Stimulated activated CD4-positive, alpha-beta T cell treated with anti-CD3 and anti-CD28 coated beads, TNF-alpha, amount 100 ng/mL, for 24 hours (primary cell): Measurements from ENCODE around the gene TEKTIP1.
"Not testable (repeated sequence)": the region's sequence is repeated elsewhere in the genome, so short reads cannot be mapped to it uniquely, and the experiment has no call there.

Experiments
- DNase-seq, 3 experiments: peaks; one replicate each; pipeline ENCODE4 v3.0.0-alpha.2; 2020; ENCODE audit warnings: low read depth in 3 of 3

The TEKTIP1 gene

DNA sequence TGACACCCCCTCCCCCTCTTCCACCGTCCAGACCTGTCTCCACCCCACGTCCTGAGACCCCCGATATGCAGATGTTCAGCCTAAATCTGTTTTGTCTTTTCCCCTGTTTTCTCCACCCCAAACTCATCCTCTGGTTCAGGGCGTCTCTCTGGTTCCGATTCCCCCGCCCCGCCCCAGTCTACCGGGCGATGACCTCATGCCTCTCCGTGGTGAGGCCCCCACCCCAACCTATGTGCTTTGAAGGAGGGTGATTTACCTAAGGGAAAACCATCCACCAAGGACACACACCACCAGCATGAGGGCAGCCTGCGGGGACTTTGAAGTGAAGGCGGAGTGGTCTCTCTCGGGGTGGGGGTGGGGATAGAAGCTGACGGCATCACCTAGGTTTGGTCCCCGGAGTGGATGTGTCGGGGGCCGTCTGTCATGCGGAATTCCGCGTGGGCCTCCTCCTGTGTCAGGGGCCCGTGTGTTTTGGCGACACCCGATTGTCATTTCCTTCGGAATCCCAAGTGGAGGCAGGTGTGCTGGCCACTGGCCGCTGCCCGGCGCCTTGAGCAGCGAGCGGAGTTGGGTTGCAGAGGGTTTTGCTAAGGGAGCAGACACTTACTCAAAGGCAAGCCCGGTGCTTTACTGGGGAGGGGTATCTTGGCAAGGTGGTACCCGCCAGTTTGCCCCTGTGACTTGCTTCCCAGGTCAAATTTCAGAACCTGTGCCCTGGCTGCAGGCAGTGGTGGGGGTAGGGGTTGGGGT, 31.4 kb upstream of the TEKTIP1 start:
- peak in 1 of 3 experiments; percentile 45 for DNase-seq

DNA sequence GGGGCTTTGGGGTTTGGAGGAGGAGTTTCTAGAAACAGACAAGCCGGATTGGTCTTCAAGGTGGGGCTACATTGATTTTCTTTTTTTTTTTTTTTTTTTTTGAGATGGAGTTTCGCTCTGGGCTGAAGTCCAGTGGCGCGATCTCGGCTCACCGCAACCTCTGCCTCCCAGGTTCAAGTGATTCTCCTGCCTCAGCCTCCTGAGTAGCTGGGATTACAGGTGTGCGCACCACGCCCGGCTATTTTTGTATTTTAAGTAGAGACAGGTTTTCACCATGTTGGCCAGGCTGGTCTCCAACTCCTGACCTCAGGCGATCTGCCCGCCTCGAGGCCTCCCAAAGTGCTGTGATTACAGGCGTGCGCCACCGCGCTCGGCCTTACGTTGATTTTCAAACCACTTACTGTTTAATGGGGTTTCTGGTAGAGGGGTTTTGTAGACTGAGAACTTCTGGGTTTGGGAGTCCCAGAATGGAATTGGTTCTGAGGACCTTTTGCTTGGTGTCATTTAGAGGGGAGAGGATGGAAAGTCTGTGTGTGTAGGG, 30.8 kb upstream of the TEKTIP1 start:
- DNase-seq: not testable (repeated sequence)

DNA sequence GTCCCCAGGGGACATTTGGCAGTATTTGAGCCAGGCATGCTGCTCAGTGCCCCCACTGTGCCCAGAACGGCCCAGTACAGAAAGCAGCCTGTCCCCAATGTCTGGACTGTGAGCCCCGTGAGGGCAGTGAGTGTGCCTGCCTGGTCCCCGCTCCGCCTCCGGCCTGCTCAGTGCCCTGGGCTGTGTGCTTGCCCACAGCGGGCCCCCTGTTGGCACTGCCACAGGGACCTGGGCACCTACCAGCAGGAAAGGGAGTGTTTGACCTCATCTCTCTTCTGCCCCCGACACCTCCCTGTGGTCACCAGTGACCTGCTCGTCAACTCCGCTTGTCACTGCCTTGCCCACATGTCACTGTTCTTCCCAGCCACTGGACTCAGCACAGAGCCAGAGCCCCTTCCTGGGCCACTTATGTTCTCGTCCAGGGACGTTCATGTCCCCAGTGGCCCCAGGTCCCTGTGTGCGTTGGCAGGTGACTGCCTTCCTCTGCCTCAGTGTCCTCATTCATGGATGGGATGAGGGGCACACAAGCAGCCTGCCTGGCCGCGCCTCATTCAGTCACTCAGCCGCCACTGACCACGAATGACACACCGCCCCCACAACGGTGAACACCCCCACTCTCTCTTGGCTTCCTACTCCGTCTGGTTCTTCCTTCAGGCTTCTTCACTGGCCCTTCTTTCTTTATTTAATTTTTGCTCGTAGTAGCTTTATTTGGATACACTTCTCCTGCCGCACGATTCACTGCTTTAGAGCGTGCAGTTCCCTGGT, 30.0 kb upstream of the TEKTIP1 start:
- no peak for DNase-seq

DNA sequence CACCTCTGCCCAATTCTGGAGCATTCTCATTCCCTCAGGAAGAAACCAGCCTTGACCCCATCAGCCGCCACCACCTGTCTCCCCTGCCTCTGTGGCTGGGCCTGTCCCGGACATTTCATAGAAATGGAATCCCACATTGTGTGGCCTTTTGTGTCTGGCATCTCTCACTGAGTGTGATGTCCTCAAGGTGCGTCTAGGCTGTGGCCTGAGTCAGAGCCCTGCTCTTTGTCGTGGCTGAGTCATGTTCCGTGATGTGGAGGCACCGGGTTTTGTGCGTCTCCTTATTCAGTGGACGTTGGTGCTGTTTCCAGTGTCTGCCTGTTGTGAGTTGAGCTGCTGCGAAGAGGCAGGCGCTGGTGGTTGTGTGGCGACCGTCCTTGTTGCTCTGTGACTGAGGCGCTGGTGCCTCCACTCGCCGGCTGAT, 29.4 kb upstream of the TEKTIP1 start:
- peak in 1 of 3 experiments; percentile 46 for DNase-seq

DNA sequence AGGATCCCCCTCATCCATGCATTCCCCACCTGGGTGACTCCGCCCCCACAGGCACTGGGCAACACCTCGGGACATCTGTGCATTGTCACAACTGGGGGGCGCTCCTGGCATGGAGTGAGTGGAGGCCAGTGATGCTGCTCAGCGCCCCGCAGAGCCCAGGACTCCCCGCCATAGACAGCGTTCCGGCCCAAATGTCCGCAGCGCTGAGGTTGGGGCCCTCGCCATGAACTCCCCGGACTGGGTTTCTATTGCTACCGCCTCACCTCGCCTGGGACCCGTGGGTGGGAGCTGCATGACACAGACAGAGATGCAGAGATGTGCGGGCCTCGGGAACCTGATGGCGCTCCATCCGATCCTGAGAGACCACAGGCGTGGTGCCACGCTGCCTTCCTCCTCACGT, 28.2 kb upstream of the TEKTIP1 start:
- DNase-seq: no peak

DNA sequence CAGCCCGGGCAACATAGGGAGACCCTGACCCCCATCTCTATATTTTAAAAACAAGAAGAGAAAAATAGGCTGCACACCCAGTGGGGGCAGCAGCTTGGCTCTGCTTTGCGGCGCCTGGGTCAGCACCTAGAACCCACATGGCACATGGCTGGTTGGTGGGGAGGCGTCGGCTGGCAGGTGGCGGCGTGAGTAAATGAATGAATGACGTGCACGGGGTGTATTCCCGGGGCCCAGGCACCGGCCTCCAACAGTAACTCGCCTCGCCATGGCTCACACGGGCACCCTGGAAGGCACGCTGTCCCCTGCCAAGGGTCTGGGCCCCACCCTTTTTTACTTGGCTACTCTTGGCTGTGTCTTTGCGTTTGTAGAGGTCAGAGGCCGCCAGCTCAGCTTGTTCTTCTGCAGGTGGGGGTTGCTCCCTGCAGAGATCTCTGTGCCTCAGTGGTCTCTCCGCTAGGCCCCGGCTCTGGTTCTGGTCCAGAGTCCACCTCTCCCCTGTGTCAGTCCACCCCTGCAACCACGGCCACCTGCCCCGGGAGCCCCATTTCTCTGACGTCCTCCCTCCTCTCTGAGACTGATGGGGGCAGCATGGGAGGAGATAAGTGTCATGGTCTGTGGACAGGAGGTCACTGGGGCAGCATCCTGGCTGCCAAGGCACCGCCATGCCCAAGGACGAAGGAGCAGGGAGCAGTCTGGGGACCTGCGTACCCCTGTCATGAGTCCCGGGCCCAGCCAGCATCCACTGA, 27.3 kb upstream of the TEKTIP1 start:
- DNase-seq: no peak

DNA sequence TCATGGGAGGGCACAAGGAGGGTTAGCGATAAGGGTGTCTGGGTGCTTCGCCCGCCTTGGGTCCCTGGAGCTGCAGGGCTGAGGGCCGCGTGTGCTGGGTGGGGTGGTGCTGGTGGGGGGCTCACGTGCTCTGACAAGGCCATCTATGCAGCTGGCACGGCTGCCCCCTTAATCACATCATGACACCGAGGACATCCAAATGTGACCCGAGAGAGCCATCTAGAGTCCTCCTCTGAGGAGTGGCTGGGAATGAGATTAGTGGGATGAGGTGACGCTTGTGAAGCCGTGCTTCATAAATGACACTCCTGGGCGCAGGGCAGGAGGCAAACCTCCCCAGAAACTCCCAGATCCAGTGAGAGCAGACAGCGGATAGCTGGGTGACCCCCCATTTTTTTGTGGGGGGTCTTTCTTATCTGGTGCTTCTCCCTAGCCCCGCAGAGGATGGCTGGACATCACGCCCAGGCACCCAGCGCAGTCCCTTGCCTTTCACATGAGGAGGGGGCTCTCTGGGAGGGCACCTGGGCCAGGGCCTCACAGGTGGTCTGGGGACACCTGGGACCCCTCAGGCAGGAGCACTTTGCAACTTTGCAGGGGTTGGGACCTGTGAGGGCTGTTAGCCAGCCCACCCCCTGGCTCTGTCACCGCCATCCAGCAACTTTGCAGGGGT, 26.3 kb upstream of the TEKTIP1 start:
- no peak for DNase-seq

DNA sequence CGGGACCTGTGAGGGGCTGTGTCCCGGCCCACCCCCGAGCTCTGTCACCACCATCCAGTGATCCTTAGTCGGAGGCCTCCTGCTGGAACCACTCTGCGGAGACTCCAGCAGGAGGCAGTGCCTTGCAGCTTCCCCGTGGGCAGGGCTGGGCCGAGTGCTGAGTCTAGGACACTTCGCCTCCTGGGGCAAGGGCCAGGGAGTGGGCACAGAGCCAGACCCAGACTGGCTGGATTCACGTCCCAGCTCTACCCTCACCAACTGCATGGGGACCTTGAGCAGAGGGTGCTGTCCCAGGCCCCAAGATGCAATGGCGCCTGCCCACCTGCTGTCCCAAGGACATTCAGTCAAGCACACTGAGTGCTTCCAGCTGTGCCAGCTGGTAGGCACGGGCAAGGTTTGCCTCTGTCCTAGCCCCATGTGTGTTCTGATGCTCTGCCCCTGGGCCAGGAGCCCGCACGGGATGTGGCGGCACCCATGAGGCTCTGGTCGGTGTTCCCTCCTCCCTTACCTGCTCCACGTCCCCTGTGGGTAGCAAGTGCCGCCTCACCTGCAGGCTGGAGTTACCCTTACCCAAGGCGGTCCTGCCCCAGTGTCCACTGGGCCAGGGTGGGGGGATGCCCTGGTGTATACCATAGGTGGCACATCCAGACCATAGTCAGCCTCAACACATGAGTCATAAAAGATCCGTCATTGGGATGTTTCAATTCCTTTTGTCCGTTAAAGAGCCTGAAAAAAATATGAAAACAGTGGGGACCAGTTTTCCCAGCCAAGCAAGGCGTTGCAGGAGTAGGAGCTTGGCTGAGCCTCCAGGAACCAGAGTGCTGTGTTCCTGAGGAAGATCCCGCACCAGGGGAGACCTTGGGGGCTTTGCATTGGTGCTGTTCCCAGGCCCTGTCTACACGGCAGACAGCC, 25.5 kb upstream of the TEKTIP1 start:
- no peak for DNase-seq

DNA sequence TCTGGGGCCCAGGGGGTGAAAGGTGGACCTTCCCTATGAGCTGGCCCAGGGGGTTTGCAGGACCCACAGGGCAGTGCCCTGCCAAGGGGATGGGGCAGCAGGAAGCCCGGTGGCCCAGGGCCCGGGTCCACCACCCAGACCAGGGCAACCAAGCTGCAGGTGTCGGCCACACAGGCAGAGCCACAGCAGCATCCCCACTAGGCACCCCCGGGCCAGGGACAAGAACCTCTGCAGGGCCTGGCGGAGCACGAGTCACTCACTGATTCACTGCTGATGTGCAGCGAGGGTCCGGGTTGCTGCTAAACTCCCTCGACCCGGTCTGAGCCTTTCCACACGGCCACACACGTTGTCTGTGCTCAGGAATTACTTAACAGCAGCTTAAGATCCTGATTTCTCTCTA, 24.0 kb upstream of the TEKTIP1 start:
- no peak for DNase-seq

DNA sequence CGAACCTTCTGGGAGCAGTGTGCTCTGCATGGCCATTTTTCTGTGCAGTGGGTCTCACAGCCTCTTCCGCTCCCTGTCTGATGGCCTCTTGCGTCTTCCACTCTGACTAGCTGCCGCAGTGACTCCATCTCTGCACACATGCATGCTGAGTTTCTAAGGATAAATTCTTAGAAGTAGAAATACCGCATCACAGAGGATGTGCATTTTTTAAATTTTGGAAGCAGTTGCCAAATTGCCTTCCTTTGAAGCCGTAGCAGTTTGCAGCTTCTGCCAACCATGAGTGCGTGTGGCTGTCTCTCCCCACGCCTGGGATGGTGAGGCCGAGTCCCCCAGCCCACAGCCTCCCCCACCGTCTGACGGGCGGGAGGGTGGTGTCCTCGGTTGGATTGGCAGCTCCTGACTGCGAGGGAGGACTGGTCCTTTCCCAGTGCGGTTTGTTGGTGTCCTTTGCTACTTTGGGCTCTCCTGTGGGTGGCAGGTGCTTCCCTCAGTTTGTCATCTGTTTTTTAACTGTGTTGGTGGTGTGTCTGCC, 23.0 kb upstream of the TEKTIP1 start:
- no peak for DNase-seq

DNA sequence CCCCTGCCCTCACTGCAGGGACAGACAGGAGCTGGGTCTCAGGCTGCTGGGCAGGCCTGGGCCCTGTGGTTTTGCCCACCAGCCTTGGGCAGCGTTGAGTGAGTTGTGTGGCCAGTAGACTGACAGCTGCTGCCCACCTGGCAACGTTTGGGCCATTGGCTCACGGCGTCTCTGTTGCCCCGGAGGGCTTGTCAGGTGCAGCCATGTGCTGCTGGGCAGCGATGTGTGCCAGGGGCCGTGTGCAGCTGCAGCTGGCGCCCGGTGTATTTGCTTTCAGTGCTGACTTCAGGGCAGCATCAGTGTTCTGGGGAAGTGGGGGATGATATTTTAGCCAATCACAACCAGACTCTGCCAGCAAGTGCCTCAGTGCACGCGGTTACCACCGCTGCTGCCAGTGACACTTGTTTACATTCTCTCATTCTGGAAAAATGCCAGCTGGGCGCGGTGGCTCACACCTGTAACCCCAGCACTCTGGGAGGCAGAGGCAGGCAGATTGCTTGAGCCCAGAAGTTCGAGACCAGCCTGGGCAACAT, 22.2 kb upstream of the TEKTIP1 start:
- no peak for DNase-seq

DNA sequence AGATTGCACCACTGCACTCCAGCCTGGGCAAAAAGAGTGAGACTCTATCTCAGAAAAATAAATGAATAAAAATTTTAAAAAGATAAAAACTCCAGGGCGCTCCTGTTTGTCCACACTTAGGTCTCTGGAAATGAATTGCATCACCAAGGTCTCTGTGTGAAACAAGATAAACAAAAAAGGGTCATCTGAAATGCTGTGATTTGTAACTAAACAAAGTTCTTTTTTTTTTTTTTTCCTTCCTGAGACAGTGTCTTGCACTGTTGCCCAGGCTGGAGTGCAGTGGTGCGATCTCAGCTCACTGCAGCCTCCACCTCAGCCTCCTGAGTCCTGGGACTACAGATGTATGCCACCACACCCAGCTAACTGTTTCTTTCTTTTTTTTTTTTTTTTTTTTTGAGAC, 21.3 kb upstream of the TEKTIP1 start:
- no peak for DNase-seq

DNA sequence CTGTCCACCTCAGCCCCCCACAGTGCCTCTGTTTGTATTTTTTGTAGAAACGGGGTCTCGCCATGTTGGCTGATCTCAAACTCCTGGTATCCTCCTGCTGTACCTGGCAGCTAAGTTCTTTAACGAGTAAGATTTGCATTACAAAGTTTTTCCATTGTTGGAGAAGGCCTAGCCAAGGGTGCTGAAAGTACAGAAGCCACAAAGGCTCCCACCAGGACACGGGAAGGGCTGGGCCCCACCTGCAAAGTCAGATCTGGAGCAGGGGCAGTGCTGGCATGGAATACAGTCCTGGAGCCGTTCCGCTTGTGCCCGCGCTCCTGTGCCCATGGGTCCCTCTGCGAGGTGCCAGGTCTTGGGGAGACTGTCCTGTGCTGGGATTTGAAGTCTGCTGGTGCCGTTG, 20.7 kb upstream of the TEKTIP1 start:
- DNase-seq: no peak

DNA sequence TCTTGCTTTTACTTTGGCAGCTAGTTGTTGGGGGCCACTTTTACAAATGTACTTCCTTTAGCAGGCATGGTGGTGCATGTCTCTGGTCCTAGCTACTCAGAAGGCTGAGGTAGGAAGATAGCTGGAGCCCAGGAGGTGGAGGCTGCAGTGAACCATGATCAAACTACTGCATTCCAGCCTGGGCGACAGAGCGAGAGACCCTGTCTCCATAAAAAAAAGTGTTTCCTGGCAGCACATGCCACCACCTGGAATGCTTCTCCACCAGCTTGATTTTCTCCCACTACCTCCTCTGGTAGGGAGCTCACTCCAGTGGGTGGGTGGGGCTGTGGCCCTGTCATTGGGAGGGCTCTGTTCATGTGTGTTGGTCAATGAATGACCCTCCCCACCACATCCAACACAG, 20.3 kb upstream of the TEKTIP1 start:
- no peak for DNase-seq

DNA sequence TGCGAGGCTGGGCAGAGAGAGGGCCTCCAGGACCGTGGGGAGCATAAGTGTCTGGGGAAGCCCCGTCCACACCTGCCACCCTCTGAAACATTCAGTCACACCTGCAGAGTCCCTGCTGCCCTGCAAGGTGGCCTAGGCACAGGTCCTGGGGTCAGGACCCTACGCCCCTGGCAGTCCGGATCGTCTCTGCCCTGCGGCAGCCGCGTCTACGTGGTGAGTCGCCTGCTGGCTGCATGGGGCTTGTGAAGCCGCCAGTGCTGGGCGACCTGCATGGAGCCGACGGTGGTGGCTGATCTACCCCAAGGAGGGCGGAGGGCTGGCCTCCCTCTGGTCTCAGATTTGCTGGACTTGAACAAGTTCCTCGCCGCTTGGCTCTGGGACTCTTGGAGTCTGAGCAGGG, 19.8 kb upstream of the TEKTIP1 start:
- DNase-seq: no peak

DNA sequence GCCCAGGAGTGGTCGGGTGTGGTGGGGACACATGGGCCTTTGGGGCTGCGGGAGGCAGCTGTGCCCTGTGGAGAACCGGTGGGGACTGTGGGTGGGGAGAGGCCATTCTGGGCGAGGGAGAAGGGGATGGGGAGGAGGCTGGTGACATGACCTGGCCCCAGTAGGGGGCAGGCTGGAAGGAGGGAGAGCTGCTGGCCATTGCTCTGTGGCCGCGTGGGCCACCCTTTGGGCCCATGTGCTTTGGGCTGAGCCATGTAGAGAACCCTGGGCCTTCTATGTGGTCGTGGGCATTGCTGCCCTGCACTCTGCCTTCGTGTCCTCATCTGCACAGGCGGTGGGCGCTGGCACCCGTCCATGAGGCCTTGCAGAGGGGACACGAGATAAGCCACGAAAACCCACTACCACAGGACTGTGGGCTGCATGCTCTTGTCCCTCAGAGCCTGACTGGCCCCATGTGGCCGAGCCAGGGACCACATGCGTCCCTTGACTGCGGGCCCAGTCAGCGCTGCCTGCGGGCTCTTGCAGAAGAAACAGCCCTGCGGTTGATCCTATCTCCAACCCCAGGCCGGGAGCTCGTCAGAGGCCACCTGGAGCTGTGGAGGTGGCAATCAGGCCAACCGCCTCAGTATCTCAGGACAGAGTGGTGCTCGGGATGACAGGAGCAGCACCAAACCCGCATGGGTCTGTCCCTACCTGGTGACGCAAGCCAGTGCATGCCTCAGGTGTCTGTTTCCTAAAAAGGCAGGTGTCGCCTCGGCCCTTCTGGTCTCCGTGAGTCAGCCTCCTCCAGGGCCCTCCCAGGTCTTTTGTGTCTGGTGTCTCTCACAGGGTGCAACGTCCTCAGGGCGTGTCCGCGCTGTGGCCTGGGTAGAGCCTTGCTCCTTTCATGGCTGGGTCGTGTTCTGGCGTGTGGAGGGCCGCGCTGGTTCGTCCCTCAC, 18.5 kb upstream of the TEKTIP1 start:
- no peak for DNase-seq

DNA sequence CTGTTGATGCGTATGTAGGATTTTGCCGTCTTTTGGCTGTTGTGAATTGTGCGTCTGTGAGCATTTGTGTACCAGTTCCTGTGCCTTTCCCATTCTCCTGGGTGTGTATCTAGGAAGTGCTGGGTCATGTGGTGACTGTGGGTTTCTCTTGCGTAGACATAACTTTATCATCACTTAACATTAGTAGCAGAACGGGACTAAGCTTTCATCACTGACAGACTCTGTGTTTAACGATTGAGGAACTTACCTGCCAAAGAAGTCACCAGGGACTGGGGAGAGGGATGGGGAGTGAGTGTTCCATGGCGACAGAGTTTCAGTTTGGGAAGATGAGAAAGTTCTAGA, 17.9 kb upstream of the TEKTIP1 start:
- no peak for DNase-seq

DNA sequence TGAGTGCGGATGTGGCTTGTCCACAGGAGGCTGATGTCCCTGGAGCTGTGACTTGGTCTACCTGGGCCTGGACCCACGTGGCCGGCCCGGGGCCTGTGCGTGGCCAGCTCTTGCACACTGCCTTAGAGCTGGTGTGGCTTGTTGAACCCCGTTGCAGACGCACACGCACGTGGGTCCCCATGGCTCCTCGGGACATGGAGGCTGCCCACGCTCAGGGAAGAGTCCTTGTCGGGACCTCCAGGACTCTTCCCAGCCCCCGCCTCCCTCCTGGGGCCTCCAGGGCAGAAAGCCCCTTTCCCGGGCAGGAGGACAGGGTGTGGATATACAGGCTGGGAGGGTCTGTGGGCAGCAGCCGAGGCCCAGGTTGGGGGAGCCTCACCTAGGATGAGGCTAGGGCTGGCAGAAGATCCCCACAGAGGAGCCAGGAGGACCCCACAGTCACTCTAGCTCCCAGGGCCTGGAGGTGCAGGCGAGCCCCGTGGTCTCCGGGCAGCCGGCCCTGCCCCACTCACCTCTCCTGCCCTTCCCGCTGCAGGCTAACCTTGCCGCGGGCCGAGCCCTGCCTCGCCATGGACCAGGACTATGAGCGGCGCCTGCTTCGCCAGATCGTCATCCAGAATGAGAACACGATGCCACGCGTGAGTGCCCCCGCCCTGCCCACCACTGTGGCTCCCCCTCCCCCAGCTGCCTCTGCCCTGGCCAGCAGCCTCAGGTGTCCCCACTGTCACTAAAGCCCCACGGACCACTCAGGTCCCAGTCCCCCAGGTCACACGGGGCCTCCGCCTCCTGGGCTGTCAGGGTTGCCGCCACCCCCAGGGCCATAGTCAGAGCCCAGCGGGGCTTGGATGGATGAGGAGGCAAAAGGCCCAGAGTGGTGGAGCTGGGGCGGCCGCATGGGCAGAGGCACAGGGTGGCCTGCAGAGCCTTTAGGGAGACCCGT, 16.3 kb upstream of the TEKTIP1 start:
- no peak for DNase-seq
